Astrocyte (in vitro differentiated cells and primary cell): Measurements from ENCODE around the gene NT5E.

Source experiments
- CTCF ChIP-seq: IDR thresholded peaks from 2 replicates; pipeline ENCODE4 v1.5.1; 2011; ENCODE audit warnings: low read depth, mild to moderate bottlenecking, inconsistent platforms, low read length, moderate library complexity; ENCODE audit not compliant: insufficient read depth
- EZH2 ChIP-seq: IDR thresholded peaks from 2 replicates; pipeline ENCODE4 v1.6.1; 2012; ENCODE audit warnings: mild to moderate bottlenecking, low read length, inconsistent platforms; ENCODE audit not compliant: insufficient read depth

- TF ChIP-seq CTCF (no peak), EZH2 (no peak)
Measured at GRCh38 chr6:85490516-85491248, 40.8 kb downstream of the NT5E start.
